K562 (cell line): ENCODE data around the gene FPGS. TPM values are rescaled to one million over a fixed set of nuclear protein-coding genes. Genes with fewer than 3 reads are reported as not detected.

Experiments used
- ASH1L ChIP-seq: fragments of 450-650 bp; IDR thresholded peaks from 2 replicates; pipeline ENCODE4 v1.6.1; 2018; ENCODE audit warnings: borderline replicate concordance, mild to moderate bottlenecking, low read depth; ENCODE audit not compliant: partially characterized antibody
- CBX5 ChIP-seq: IDR thresholded peaks from 2 replicates; pipeline ENCODE4 v1.6.1; 2014; ENCODE audit warnings: low read depth, borderline replicate concordance
- EP300 ChIP-seq: IDR thresholded peaks from 2 replicates; pipeline ENCODE4 v1.6.1; 2012; ENCODE audit warnings: low read length, improper control_type of control experiment
- EP400 ChIP-seq: fragments of 450-650 bp; IDR thresholded peaks from 2 replicates; pipeline ENCODE4 v1.6.1; 2017; ENCODE audit warnings: antibody characterized with exemption, mild to moderate bottlenecking, moderate library complexity
- GABPB2 ChIP-seq: fragments of 250-450 bp; sonication (Bioruptor Pico); conservative IDR thresholded peaks from 2 replicates; pipeline ENCODE4 v1.5.1; 2021; ENCODE audit warnings: mild to moderate bottlenecking
- HNRNPUL1 ChIP-seq: fragments of 200-400 bp; formaldehyde crosslinking; IDR thresholded peaks from 2 replicates; pipeline ENCODE4 v1.6.1; 2017; ENCODE audit warnings: low read length
- HSF4 ChIP-seq: fragments of 250-450 bp; sonication (Bioruptor Pico); IDR thresholded peaks from 2 replicates; pipeline ENCODE4 v2.1.2; 2022; ENCODE audit warnings: mild to moderate bottlenecking, moderate library complexity, borderline replicate concordance
- IRF2 ChIP-seq: sonication (generic); formaldehyde crosslinking; IDR thresholded peaks from 2 replicates; pipeline ENCODE4 v1.8.1; 2022; ENCODE audit warnings: mild to moderate bottlenecking, missing genetic modification reagents
- PTRF ChIP-seq: fragments of 450-650 bp; IDR thresholded peaks from 2 replicates; pipeline ENCODE4 v1.6.1; 2016; ENCODE audit warnings: mild to moderate bottlenecking, missing genetic modification characterization, missing compliant biosample characterization
- RBM39 ChIP-seq: fragments of 200-400 bp; formaldehyde crosslinking; optimal IDR thresholded peaks from 2 replicates; pipeline ENCODE3; 2018; ENCODE audit warnings: low read depth, low read length
- RFX1 ChIP-seq: fragments of 450-650 bp; IDR thresholded peaks from 2 replicates; pipeline ENCODE4 v1.6.1; 2016; ENCODE audit warnings: mild to moderate bottlenecking, moderate library complexity
- SAFB ChIP-seq: fragments of 200-400 bp; formaldehyde crosslinking; IDR thresholded peaks from 2 replicates; pipeline ENCODE4 v1.6.1; 2017; ENCODE audit warnings: low read depth, low read length, borderline replicate concordance
- SMC3 ChIP-seq: conservative IDR thresholded peaks from 2 replicates; pipeline ENCODE4 v1.6.1; 2011; ENCODE audit warnings: low read depth, low read length, improper control_type of control experiment; ENCODE audit not compliant: insufficient read depth
- ZNF134 ChIP-seq: fragments of 250-450 bp; sonication (Bioruptor Pico); conservative IDR thresholded peaks from 2 replicates; pipeline ENCODE4 v1.4.0; 2020
- ZNF274 ChIP-seq: IDR thresholded peaks from 2 replicates; pipeline ENCODE4 v1.6.1; 2011; ENCODE audit warnings: low read depth, mild to moderate bottlenecking, low read length, moderate library complexity, borderline replicate concordance
- ZNF354B ChIP-seq: fragments of 250-450 bp; sonication (Bioruptor Pico); IDR thresholded peaks from 2 replicates; pipeline ENCODE4 v1.4.0; 2020
- ZNF586 ChIP-seq: fragments of 450-650 bp; formaldehyde crosslinking; conservative IDR thresholded peaks from 2 replicates; pipeline ENCODE4 v1.4.0; 2020; ENCODE audit warnings: mild to moderate bottlenecking, moderate library complexity
- ZNF780A ChIP-seq: fragments of 250-450 bp; sonication (Bioruptor Pico); IDR thresholded peaks from 2 replicates; pipeline ENCODE4 v1.5.0; 2021; ENCODE audit warnings: mild to moderate bottlenecking
- polyA plus RNA-seq, 8 experiments: library from polyadenylated mRNA; depleted of rRNA in 4 of 8; stranded (reverse) in 5 of 8; unstranded in 3 of 8; fragments of >200 nt; fragmentation: Nextera tagmentation in 2 of 8; fragmentation: Illumina TruSeq in 1 of 8; extraction: Ambion mirVana in 2 of 8; extraction: Trizol in 1 of 8; gene quantifications; 2 replicates each; pipeline versions ENCODE4 v1.2.1 to v1.2.3, GENCODE V29; 2011 to 2014; ENCODE audit warnings: inconsistent platforms in 1 of 8, missing spikeins in 1 of 8
- total RNA-seq, 7 experiments: library from RNA; depleted of rRNA in 6 of 7; stranded (reverse); fragments of >200 nt in 6 of 7; fragmentation: Illumina TruSeq in 2 of 7; extraction: Trizol in 2 of 7; gene quantifications; 2 replicates each; pipeline versions ENCODE4 v1.2.1 to v1.2.3, GENCODE V29; 2011 to 2021; ENCODE audit warnings: low replicate concordance in 1 of 7
- TF ChIP-seq, protein P1 (sequence below): fragments of 250-450 bp; sonication (Bioruptor Pico); IDR thresholded peaks from 2 replicates; pipeline ENCODE4 v1.4.0; 2020; ENCODE audit warnings: mild to moderate bottlenecking, moderate library complexity, borderline replicate concordance
- TF ChIP-seq, protein P2 (sequence below): fragments of 150-350 bp; IDR thresholded peaks from 2 replicates; pipeline ENCODE4 v1.6.1; 2014; ENCODE audit warnings: low read depth, mild to moderate bottlenecking, low read length, borderline replicate concordance
- TF ChIP-seq, protein P3 (sequence below): fragments of 250-450 bp; sonication (Bioruptor Pico); IDR thresholded peaks from 2 replicates; pipeline ENCODE4 v1.8.0; 2022; ENCODE audit warnings: moderate library complexity, mild to moderate bottlenecking, inconsistent platforms
- TF ChIP-seq, protein P4 (sequence below): sonication (generic); formaldehyde crosslinking; IDR thresholded peaks from 2 replicates; pipeline ENCODE4 v1.9.0; 2022; ENCODE audit warnings: mild to moderate bottlenecking, missing genetic modification reagents

The FPGS gene
- total and polyA plus RNA-seq, 9 of the 15 experiments (the other 6 are each of a cell fraction or from before 2014, with no cell fraction given) = 0.84 to 86.4 (median 59.2) TPM

DNA sequence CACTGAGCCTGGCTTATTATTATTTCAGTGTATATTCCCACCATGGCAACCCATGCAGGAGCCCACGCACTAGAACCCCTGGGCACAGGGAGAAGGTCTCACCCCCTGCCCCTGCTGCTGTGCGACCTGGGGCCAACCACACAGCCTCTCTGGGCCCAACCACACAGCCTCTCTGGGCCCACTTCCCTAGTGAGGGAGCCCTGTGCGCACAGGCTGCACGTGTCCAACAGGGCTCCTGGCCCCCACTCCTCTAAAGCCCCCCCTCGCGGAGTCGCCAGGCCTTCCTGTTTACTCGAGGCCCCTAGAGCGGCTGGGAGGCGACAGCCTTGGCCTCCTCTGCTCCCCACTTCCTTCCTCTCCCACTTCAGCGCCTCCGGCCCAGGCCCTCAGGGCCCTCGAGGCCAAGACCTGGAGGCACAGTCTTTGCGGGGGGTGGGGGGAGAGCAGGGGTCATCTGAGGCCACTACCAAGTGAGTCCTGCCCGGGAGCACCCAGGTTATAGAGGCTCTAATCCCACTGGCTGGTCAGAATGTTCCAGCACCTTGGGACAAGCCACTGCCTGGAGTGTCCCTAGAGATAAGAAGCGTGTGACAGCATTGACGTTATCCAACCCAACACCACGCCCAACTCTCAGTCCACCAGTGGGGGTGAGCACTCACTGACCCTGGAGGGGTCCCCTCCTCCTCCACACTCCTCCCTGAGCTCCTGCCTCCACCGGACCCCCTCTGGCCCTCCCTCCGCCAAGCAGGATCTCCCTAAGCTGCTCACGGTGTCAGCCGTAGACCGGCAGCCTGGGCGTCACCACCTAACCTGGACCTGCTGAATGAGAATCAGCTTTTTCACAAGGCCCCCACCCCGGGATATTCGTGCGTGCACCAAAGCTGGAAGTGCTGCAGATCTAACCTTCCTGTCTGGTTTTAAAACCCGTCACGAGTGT is 59.7 kb downstream of the FPGS start (continued):
- TF ChIP-seq, protein P1, sequence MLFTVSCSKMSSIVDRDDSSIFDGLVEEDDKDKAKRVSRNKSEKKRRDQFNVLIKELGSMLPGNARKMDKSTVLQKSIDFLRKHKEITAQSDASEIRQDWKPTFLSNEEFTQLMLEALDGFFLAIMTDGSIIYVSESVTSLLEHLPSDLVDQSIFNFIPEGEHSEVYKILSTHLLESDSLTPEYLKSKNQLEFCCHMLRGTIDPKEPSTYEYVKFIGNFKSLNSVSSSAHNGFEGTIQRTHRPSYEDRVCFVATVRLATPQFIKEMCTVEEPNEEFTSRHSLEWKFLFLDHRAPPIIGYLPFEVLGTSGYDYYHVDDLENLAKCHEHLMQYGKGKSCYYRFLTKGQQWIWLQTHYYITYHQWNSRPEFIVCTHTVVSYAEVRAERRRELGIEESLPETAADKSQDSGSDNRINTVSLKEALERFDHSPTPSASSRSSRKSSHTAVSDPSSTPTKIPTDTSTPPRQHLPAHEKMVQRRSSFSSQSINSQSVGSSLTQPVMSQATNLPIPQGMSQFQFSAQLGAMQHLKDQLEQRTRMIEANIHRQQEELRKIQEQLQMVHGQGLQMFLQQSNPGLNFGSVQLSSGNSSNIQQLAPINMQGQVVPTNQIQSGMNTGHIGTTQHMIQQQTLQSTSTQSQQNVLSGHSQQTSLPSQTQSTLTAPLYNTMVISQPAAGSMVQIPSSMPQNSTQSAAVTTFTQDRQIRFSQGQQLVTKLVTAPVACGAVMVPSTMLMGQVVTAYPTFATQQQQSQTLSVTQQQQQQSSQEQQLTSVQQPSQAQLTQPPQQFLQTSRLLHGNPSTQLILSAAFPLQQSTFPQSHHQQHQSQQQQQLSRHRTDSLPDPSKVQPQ = no peak
- TF ChIP-seq ZNF134 (CRISPR knock-in tag) = no peak; the same call in 1 of the 2 replicates
- no peak for TF ChIP-seq RFX1
- TF ChIP-seq SAFB = no peak
- TF ChIP-seq GABPB2 (CRISPR knock-in tag) = no peak
- TF ChIP-seq, protein P2, sequence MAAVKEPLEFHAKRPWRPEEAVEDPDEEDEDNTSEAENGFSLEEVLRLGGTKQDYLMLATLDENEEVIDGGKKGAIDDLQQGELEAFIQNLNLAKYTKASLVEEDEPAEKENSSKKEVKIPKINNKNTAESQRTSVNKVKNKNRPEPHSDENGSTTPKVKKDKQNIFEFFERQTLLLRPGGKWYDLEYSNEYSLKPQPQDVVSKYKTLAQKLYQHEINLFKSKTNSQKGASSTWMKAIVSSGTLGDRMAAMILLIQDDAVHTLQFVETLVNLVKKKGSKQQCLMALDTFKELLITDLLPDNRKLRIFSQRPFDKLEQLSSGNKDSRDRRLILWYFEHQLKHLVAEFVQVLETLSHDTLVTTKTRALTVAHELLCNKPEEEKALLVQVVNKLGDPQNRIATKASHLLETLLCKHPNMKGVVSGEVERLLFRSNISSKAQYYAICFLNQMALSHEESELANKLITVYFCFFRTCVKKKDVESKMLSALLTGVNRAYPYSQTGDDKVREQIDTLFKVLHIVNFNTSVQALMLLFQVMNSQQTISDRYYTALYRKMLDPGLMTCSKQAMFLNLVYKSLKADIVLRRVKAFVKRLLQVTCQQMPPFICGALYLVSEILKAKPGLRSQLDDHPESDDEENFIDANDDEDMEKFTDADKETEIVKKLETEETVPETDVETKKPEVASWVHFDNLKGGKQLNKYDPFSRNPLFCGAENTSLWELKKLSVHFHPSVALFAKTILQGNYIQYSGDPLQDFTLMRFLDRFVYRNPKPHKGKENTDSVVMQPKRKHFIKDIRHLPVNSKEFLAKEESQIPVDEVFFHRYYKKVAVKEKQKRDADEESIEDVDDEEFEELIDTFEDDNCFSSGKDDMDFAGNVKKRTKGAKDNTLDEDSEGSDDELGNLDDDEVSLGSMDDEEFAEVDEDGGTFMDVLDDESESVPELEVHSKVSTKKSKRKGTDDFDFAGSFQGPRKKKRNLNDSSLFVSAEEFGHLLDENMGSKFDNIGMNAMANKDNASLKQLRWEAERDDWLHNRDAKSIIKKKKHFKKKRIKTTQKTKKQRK = no peak
- no peak for TF ChIP-seq PTRF (tag)
- TF ChIP-seq ASH1L = peak; percentile 18
- TF ChIP-seq EP400 = no peak
- TF ChIP-seq, protein P3, sequence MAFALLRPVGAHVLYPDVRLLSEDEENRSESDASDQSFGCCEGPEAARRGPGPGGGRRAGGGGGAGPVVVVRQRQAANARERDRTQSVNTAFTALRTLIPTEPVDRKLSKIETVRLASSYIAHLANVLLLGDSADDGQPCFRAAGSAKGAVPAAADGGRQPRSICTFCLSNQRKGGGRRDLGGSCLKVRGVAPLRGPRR (CRISPR knock-in tag) = peak; percentile 73; the same call in 1 of the 2 replicates
- TF ChIP-seq ZNF274 = no peak
- TF ChIP-seq ZNF780A = no peak
- no peak for TF ChIP-seq CBX5
- TF ChIP-seq, protein P4, sequence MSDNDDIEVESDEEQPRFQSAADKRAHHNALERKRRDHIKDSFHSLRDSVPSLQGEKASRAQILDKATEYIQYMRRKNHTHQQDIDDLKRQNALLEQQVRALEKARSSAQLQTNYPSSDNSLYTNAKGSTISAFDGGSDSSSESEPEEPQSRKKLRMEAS (CRISPR knock-in tag) = peak; percentile 98
- no peak for TF ChIP-seq ZNF354B (CRISPR knock-in tag)
- TF ChIP-seq IRF2 (CRISPR knock-in tag) = no peak
- TF ChIP-seq EP300 = peak; percentile 84
- TF ChIP-seq ZNF586 (CRISPR knock-in tag) = no peak
- no peak for TF ChIP-seq RBM39
- TF ChIP-seq HSF4 (CRISPR knock-in tag) = 0 out of 2 replicates have a peak, but pooled peaks have one; percentile 26
- TF ChIP-seq HNRNPUL1 = no peak
- no peak for TF ChIP-seq SMC3
